Measurements from ENCODE around the gene OR2V2. TPM values are rescaled to one million over a fixed set of nuclear protein-coding genes. Genes with fewer than 3 reads are reported as not detected.

The OR2V2 gene
- total RNA-seq, 4 donors from 2014 or later = not detected

GRCh38 chr5:181108578-181109165, 38.7 kb upstream of the OR2V2 start:
- TF ChIP-seq CTCF (IDR thresholded peaks at IDR 0.05; ENCODE audit: low read depth) = no peak

GRCh38 chr5:181109489-181110013, 37.8 kb upstream of the OR2V2 start:
- no peak for TF ChIP-seq CTCF (IDR thresholded peaks at IDR 0.05; ENCODE audit: low read depth)

- no peak for TF ChIP-seq CTCF (IDR thresholded peaks at IDR 0.05; ENCODE audit: low read depth)
Observed at GRCh38 chr5:181111010-181111409, 36.4 kb upstream of the OR2V2 start.

- no peak for TF ChIP-seq CTCF (IDR thresholded peaks at IDR 0.05; ENCODE audit: low read depth)
Observed at GRCh38 chr5:181112476-181112875, 34.9 kb upstream of the OR2V2 start.

GRCh38 chr5:181114284-181114843, 33.0 kb upstream of the OR2V2 start:
- no peak for TF ChIP-seq CTCF (IDR thresholded peaks at IDR 0.05; ENCODE audit: low read depth)

- TF ChIP-seq CTCF (IDR thresholded peaks at IDR 0.05; ENCODE audit: low read depth) = no peak
Observed at GRCh38 chr5:181114844-181115778, 32.3 kb upstream of the OR2V2 start.

- TF ChIP-seq CTCF (IDR thresholded peaks at IDR 0.05; ENCODE audit: low read depth) = no peak
Observed at GRCh38 chr5:181118369-181118768, 29.0 kb upstream of the OR2V2 start.

Measured in subcutaneous adipose tissue (tissue), 4 donors.